DOHH2 (cell line): ENCODE results near the gene ADGRL2.

Source experiments
- H3F3A ChIP-seq: fragments of 200-600 bp; sonication (generic), shearing (Covaris generic); 2 replicates; pipeline ENCODE4 v1.6.0; 2016; ENCODE audit warnings: antibody characterized with exemption, mild to moderate bottlenecking; ENCODE audit not compliant: control insufficient read depth, insufficient read depth
- H3K27ac ChIP-seq: fragments of 200-600 bp; sonication (generic); 2 replicates; pipeline ENCODE4 v1.5.1; 2014; ENCODE audit warnings: low read depth, mild to moderate bottlenecking, low read length, moderate library complexity
- H3K27me3 ChIP-seq: fragments of 200-600 bp; sonication (generic); 2 replicates; pipeline ENCODE4 v1.6.1; 2014; ENCODE audit warnings: mild to moderate bottlenecking, low read length, mixed read lengths; ENCODE audit not compliant: control insufficient read depth
- H3K36me3 ChIP-seq: fragments of 200-600 bp; sonication (generic); 2 replicates; pipeline ENCODE4 v1.6.1; 2014; ENCODE audit warnings: mild to moderate bottlenecking, low read length, moderate library complexity, mixed read lengths; ENCODE audit not compliant: control insufficient read depth
- H3K4me1 ChIP-seq: fragments of 200-600 bp; sonication (generic); 2 replicates; pipeline ENCODE4 v1.6.1; 2014; ENCODE audit warnings: mild to moderate bottlenecking, low read length, mixed read lengths; ENCODE audit not compliant: control insufficient read depth
- H3K4me2 ChIP-seq: fragments of 200-600 bp; sonication (generic); 2 replicates; pipeline ENCODE4 v1.6.0; 2014; ENCODE audit warnings: mild to moderate bottlenecking, low read length, moderate library complexity
- H3K4me3 ChIP-seq: fragments of 200-600 bp; sonication (generic); 2 replicates; pipeline ENCODE4 v1.5.1; 2014; ENCODE audit warnings: mild to moderate bottlenecking, low read length, mixed read lengths
- H3K79me2 ChIP-seq: fragments of 200-600 bp; sonication (generic); 2 replicates; pipeline ENCODE4 v1.6.1; 2014; ENCODE audit warnings: mild to moderate bottlenecking, low read length, mixed read lengths; ENCODE audit not compliant: control insufficient read depth
- H3K9me2 ChIP-seq: fragments of 200-600 bp; sonication (generic); replicated peaks from 2 replicates; pipeline ENCODE4 v1.6.1; 2014; ENCODE audit warnings: mild to moderate bottlenecking, low read length, mixed read lengths; ENCODE audit not compliant: control insufficient read depth
- H3K9me3 ChIP-seq: fragments of 200-600 bp; sonication (generic); 2 replicates; pipeline ENCODE4 v1.6.1; 2014; ENCODE audit warnings: antibody characterized with exemption, low read length, mixed read lengths; ENCODE audit not compliant: control insufficient read depth, insufficient read depth
- H4K20me1 ChIP-seq: fragments of 200-600 bp; sonication (generic); 2 replicates; pipeline ENCODE4 v1.6.0; 2014; ENCODE audit warnings: low read depth, mild to moderate bottlenecking, antibody characterized with exemption, low read length, moderate library complexity; ENCODE audit not compliant: control insufficient read depth, insufficient read depth
- EZH2phosphoT487 ChIP-seq: fragments of 200-600 bp; sonication (generic); IDR thresholded peaks from 2 replicates; pipeline ENCODE4 v1.6.1; 2017; ENCODE audit warnings: borderline replicate concordance, mild to moderate bottlenecking, antibody characterized with exemption, low read length, moderate library complexity, mixed read lengths
- TF ChIP-seq, protein P1 (sequence below): fragments of 200-600 bp; sonication (generic); IDR thresholded peaks from one replicate; pipeline ENCODE4 v1.5.1; 2014; ENCODE audit warnings: antibody characterized with exemption, mild to moderate bottlenecking, low read depth, low read length; ENCODE audit not compliant: poor library complexity, severe bottlenecking

The ADGRL2 gene

DNA sequence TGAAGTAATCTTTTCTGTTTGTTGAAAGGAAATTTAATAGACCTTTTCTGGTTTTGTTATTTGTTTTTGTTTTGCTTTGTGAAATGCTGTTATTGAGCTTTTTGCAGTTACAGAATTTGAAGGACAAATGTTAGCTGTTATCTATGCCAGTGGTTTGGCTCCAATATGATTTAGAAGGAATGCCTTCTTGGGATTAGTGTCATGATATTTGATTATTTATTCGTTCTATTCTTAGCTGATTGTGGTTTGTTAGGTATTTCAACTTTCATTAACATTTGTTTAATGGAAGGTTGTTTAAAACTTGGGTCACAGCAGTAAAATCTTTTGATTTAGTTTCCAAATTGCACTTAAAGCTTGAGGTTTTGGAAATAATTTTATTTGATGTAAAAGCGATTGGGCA is 33.5 kb downstream of the ADGRL2 start:
- Histone ChIP-seq H3K4me1 (no peaks in the 10 kb centered on the region), H3K4me3 (no peak overlapping the region), H3K27ac (no peak overlapping the region), H3F3A (no peaks in the 10 kb centered on the region), H3K9me3 (no peaks in the 10 kb centered on the region), H3K27me3 (no peaks in the 10 kb centered on the region), H3K4me2 (no peak overlapping the region), H3K36me3 (no peaks in the 10 kb centered on the region), H4K20me1 (no peaks in the 10 kb centered on the region), H3K79me2 (no peaks in the 10 kb centered on the region), H3K9me2 (no peaks in the 10 kb centered on the region)
- TF ChIP-seq EZH2phosphoT487 = no peak
- TF ChIP-seq, protein P1, sequence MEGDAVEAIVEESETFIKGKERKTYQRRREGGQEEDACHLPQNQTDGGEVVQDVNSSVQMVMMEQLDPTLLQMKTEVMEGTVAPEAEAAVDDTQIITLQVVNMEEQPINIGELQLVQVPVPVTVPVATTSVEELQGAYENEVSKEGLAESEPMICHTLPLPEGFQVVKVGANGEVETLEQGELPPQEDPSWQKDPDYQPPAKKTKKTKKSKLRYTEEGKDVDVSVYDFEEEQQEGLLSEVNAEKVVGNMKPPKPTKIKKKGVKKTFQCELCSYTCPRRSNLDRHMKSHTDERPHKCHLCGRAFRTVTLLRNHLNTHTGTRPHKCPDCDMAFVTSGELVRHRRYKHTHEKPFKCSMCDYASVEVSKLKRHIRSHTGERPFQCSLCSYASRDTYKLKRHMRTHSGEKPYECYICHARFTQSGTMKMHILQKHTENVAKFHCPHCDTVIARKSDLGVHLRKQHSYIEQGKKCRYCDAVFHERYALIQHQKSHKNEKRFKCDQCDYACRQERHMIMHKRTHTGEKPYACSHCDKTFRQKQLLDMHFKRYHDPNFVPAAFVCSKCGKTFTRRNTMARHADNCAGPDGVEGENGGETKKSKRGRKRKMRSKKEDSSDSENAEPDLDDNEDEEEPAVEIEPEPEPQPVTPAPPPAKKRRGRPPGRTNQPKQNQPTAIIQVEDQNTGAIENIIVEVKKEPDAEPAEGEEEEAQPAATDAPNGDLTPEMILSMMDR = no peak

DNA sequence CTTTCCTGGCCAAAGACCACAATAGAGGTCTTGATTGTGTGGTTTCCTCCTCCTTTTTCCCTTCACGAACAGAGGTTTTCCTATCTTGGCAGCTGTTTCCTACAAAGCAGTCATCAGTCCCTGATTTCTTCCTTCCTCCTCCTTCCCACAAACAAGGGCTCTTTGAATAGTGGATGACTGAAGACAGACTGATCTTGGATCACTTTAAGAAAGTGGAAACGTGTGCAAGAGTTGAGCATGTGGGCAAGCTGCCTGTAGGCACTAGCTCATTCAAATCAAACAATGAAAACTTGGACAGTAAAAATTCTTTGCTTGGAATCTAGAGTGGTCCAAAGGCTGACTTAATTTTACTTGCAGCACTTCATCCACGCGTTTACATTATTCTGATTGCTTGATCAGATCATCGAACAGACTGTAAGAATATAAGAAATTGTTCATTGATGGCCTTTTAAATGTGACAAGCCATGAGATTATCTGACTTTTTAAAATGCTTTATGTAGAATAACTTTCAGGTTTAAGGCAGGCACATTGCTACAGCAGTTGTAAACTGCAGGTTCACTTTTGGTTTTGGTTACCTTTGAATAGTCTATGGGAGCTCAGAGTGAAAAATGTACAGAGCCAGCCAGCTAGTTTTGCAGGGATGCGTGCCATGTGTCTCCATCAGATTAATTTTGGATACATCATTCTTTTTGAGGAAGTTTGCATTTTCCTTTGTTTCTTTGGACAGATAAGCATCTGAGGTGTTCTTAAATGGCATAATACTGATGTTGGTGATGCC is 34.4 kb downstream of the ADGRL2 start:
- H3K9me2 ChIP-seq = no peaks in the 10 kb centered on the region
- no peaks in the 10 kb centered on the region for H3K9me3 ChIP-seq
- H4K20me1 ChIP-seq = no peaks in the 10 kb centered on the region
- H3K36me3 ChIP-seq = no peaks in the 10 kb centered on the region
- no peak overlapping the region for H3K27ac ChIP-seq
- H3K27me3 ChIP-seq = no peaks in the 10 kb centered on the region
- no peaks in the 10 kb centered on the region for H3K4me1 ChIP-seq
- no peak overlapping the region for H3K4me2 ChIP-seq
- no peak overlapping the region for H3K4me3 ChIP-seq
- H3F3A ChIP-seq = no peaks in the 10 kb centered on the region
- TF ChIP-seq, protein P1 = no peak
- H3K79me2 ChIP-seq = no peaks in the 10 kb centered on the region

DNA sequence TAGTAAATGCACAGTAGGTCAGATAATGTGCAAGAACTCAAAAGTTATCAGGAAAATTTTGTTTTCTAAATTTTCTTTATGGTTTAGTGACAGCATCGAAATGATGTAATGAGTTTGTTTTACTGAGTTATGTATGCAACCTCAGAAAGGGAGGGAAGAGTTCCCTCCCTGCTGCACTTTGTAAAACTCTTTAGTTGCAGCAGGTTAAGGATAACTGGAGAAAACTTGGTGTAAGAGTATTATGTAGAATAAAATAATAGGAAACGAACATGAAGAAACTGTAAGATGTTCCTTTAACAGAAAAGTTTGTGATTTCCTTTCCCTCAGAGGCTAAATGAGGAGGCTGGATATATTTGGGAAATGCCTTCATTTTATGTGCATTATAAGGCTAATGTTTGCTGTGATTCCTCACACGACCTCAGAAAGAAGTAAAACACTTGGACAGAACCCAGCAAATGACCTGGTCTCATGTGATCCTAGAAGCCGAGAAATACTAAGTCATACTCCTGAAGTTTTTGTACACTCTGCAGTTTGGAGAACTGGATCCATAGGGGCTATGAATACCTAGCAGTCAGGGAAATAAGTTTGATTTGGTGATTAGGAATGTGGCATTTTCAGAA is 35.4 kb downstream of the ADGRL2 start:
- no peaks in the 10 kb centered on the region for H3K27me3 ChIP-seq
- no peaks in the 10 kb centered on the region for H4K20me1 ChIP-seq
- H3F3A ChIP-seq = no peaks in the 10 kb centered on the region
- no peak overlapping the region for H3K4me2 ChIP-seq
- H3K27ac ChIP-seq = no peak overlapping the region
- H3K4me1 ChIP-seq = no peaks in the 10 kb centered on the region
- no peaks in the 10 kb centered on the region for H3K9me3 ChIP-seq
- TF ChIP-seq, protein P1 = no peak
- TF ChIP-seq EZH2phosphoT487 = no peak
- H3K4me3 ChIP-seq = no peak overlapping the region
- H3K9me2 ChIP-seq = no peaks in the 10 kb centered on the region
- no peaks in the 10 kb centered on the region for H3K36me3 ChIP-seq
- H3K79me2 ChIP-seq = no peaks in the 10 kb centered on the region
